Neural cell (in vitro differentiated cells): Measurements from ENCODE around the gene SCUBE1.

Source experiments
- CTCF ChIP-seq: fragments of 450-650 bp; IDR thresholded peaks from 2 replicates; pipeline ENCODE4 v1.5.1; 2014; ENCODE audit warnings: antibody characterized with exemption, mild to moderate bottlenecking, moderate library complexity; ENCODE audit not compliant: poor library complexity, severe bottlenecking
- EP300 ChIP-seq: fragments of 450-650 bp; conservative IDR thresholded peaks from 2 replicates; pipeline ENCODE4 v1.6.1; 2014; ENCODE audit warnings: antibody characterized with exemption, mild to moderate bottlenecking, moderate library complexity; ENCODE audit not compliant: poor library complexity, severe bottlenecking
- EZH2 ChIP-seq: fragments of 200-600, 300-800 bp; shearing (Covaris generic), sonication (generic); IDR thresholded peaks from 2 replicates; pipeline ENCODE4 v1.6.1; 2014; ENCODE audit warnings: antibody characterized with exemption, low read length, borderline replicate concordance, mild to moderate bottlenecking; ENCODE audit not compliant: insufficient read depth, poor library complexity, severe bottlenecking
- MXI1 ChIP-seq: fragments of 450-650 bp; conservative IDR thresholded peaks from 2 replicates; pipeline ENCODE4 v1.6.1; 2014; ENCODE audit warnings: antibody characterized with exemption, mild to moderate bottlenecking; ENCODE audit not compliant: poor library complexity, severe bottlenecking
- POLR2AphosphoS5 ChIP-seq: IDR thresholded peaks from 2 replicates; pipeline ENCODE4 v1.6.1; 2012
- REST ChIP-seq: IDR thresholded peaks from 2 replicates; pipeline ENCODE4 v1.6.1; 2012; ENCODE audit warnings: borderline replicate concordance
- SMC3 ChIP-seq: fragments of 450-650 bp; conservative IDR thresholded peaks from 2 replicates; pipeline ENCODE4 v1.6.1; 2014; ENCODE audit warnings: antibody characterized with exemption, mild to moderate bottlenecking, moderate library complexity; ENCODE audit not compliant: poor library complexity

GRCh38 chr22:43370036-43370435 is 26.9 kb upstream of the SCUBE1 start:
- TF ChIP-seq CTCF, result no peak
- TF ChIP-seq EP300, result no peak
- TF ChIP-seq MXI1, result no peak
- no peak for TF ChIP-seq EZH2
- no peak for TF ChIP-seq POLR2AphosphoS5
- TF ChIP-seq REST, result no peak
- no peak for TF ChIP-seq SMC3
